Measurements from ENCODE around the gene PFDN6.

The PFDN6 gene

DNA sequence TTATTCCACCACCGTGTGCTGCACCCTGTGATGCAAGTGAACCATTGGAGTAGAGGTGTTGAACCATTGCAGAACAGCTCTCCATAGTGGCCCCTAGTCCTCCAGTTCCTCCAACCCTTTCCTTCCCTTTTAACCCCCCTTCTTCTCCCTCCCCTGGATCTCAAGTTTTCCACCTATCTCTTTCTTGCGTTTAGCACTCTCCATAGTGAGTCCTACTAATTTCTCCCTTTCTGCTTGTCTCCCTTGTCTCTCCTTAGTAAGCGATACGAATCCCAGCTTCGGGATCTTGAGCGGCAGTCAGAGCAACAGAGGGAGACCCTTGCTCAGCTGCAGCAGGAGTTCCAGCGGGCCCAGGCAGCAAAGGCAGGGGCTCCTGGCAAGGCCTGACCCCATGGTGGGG is 1.1 kb downstream of the PFDN6 start (continued):
- TF ChIP-seq TSHZ2 (CRISPR knock-in tag; IDR thresholded peaks at IDR 0.05): no peak

GRCh38 chr6:33292996-33293682 is 3.7 kb downstream of the PFDN6 start:
- ATAC-seq: no peak
- TF ChIP-seq RARB (CRISPR knock-in tag; IDR thresholded peaks at IDR 0.05): no peak
- no peak for TF ChIP-seq ZFP3 (CRISPR knock-in tag; IDR thresholded peaks at IDR 0.05)
- TF ChIP-seq, protein P1, sequence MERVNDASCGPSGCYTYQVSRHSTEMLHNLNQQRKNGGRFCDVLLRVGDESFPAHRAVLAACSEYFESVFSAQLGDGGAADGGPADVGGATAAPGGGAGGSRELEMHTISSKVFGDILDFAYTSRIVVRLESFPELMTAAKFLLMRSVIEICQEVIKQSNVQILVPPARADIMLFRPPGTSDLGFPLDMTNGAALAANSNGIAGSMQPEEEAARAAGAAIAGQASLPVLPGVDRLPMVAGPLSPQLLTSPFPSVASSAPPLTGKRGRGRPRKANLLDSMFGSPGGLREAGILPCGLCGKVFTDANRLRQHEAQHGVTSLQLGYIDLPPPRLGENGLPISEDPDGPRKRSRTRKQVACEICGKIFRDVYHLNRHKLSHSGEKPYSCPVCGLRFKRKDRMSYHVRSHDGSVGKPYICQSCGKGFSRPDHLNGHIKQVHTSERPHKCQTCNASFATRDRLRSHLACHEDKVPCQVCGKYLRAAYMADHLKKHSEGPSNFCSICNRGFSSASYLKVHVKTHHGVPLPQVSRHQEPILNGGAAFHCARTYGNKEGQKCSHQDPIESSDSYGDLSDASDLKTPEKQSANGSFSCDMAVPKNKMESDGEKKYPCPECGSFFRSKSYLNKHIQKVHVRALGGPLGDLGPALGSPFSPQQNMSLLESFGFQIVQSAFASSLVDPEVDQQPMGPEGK (CRISPR knock-in tag; IDR thresholded peaks at IDR 0.05; ENCODE audit: borderline replicate concordance): no peak
- TF ChIP-seq ZNF565 (CRISPR knock-in tag; conservative IDR thresholded peaks at IDR 0.05; ENCODE audit: low read depth): no peak
- no peak for TF ChIP-seq GLIS3 (CRISPR knock-in tag; IDR thresholded peaks at IDR 0.05)
- TF ChIP-seq, protein P2, sequence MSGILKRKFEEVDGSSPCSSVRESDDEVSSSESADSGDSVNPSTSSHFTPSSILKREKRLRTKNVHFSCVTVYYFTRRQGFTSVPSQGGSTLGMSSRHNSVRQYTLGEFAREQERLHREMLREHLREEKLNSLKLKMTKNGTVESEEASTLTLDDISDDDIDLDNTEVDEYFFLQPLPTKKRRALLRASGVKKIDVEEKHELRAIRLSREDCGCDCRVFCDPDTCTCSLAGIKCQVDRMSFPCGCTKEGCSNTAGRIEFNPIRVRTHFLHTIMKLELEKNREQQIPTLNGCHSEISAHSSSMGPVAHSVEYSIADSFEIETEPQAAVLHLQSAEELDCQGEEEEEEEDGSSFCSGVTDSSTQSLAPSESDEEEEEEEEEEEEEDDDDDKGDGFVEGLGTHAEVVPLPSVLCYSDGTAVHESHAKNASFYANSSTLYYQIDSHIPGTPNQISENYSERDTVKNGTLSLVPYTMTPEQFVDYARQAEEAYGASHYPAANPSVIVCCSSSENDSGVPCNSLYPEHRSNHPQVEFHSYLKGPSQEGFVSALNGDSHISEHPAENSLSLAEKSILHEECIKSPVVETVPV (CRISPR knock-in tag; IDR thresholded peaks at IDR 0.05): no peak
- no peak for TF ChIP-seq ISL1 (CRISPR knock-in tag; IDR thresholded peaks at IDR 0.05)
- TF ChIP-seq ZNF8 (CRISPR knock-in tag; IDR thresholded peaks at IDR 0.05): no peak
- TF ChIP-seq CSDC2 (CRISPR knock-in tag; IDR thresholded peaks at IDR 0.05): no peak
- TF ChIP-seq ZC3H10 (CRISPR knock-in tag; IDR thresholded peaks at IDR 0.05): no peak
- no peak for TF ChIP-seq OSR1 (CRISPR knock-in tag; IDR thresholded peaks at IDR 0.05)
- TF ChIP-seq BACH2 (CRISPR knock-in tag; IDR thresholded peaks at IDR 0.05; ENCODE audit: borderline replicate concordance): no peak
- TF ChIP-seq ZFP30 (CRISPR knock-in tag; IDR thresholded peaks at IDR 0.05): no peak
- TF ChIP-seq ARNTL (CRISPR knock-in tag; IDR thresholded peaks at IDR 0.05; ENCODE audit: borderline replicate concordance, low read depth): no peak
- no peak for TF ChIP-seq TSHZ2 (CRISPR knock-in tag; IDR thresholded peaks at IDR 0.05)
- no peak for TF ChIP-seq POU6F1 (CRISPR knock-in tag; IDR thresholded peaks at IDR 0.05; ENCODE audit: borderline replicate concordance, low read depth)
- no peak for TF ChIP-seq PPARA (CRISPR knock-in tag; IDR thresholded peaks at IDR 0.05; ENCODE audit: borderline replicate concordance)
- no peak for TF ChIP-seq ZNF70 (CRISPR knock-in tag; IDR thresholded peaks at IDR 0.05)
- TF ChIP-seq, protein P3, sequence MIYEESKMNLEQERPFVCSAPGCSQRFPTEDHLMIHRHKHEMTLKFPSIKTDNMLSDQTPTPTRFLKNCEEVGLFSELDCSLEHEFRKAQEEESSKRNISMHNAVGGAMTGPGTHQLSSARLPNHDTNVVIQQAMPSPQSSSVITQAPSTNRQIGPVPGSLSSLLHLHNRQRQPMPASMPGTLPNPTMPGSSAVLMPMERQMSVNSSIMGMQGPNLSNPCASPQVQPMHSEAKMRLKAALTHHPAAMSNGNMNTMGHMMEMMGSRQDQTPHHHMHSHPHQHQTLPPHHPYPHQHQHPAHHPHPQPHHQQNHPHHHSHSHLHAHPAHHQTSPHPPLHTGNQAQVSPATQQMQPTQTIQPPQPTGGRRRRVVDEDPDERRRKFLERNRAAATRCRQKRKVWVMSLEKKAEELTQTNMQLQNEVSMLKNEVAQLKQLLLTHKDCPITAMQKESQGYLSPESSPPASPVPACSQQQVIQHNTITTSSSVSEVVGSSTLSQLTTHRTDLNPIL (CRISPR knock-in tag; IDR thresholded peaks at IDR 0.05; ENCODE audit: low read depth): no peak
- no peak for TF ChIP-seq ESRRG (CRISPR knock-in tag; IDR thresholded peaks at IDR 0.05)
